GM21717 (cell line): ENCODE measurements around the gene C9orf57.
"Not testable (repeated sequence)": the region's sequence is repeated elsewhere in the genome, so short reads cannot be mapped to it uniquely, and the experiment has no call there.

ENCODE experiments used
- ATAC-seq: cut with Tn5 transposase; IDR thresholded peaks from one replicate; pipeline ENCODE4 v1.9.1; 2021; ENCODE audit warnings: mild to moderate bottlenecking, moderate library complexity; ENCODE audit not compliant: unreplicated experiment

C9orf57 gene

DNA sequence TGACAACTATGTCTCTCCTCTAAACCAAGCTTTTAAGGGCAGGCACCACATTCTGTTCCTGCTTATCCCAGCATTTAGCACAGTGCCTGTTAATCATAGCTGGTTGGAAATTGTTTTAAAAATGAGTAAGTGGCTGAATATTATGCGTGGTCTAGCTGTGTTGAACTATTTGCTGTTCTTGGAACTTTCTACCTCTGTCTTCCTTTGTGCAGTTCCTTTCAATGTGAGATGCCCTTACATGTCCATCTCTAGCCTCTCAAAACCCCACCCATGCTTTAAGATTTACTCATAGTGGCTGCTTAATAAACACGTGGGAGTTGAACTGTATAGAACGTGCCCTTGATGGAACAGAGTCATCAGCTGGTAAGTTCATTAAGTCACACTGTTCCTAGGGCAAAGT lies 34.5 kb downstream of the C9orf57 start:
- ATAC-seq, result no peak

GRCh38 chr9:72023596-72023995 lies 36.8 kb downstream of the C9orf57 start:
- ATAC-seq, result no peak

DNA sequence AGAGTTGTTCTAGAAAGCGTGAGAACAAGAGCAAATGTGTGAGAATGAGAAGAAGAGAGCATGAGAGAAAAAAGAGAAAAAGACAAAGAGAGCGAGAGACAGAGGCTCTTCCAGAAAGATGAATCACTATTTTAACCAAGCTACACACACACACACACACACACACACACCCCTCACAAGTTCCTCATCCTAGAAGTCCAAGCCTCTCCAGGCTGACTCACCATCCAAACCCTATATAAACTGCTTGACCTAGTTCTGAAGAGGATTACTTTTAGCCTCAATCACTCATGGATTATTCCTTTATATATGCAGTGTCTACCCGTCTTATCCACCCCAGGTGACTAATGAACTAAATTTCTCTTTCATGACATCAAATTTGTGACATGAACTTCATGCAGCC lies 37.6 kb downstream of the C9orf57 start:
- no peak for ATAC-seq

DNA sequence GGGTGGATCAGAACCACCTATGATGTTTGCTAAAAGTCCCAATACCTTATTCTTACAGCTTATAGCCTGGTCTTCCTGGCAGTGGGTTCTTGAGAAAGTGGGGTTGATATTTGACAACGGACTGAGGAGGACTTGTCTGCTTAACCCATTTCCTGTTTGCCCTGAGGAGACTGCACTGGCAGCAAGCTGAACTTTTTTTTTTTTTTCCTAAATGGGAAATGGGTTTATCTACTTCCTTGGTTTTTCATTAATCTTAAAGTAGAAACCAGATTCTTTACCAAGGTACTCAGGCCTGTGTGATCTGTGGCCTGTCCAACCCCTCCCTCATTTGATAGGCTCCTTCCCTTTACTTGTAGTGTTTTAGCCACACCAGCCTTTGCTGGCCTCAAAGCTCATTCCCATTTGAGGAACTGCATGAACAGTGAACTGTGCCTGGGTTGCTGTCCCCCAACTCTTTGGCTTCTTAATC lies 47.1 kb downstream of the C9orf57 start:
- ATAC-seq, result no peak

DNA sequence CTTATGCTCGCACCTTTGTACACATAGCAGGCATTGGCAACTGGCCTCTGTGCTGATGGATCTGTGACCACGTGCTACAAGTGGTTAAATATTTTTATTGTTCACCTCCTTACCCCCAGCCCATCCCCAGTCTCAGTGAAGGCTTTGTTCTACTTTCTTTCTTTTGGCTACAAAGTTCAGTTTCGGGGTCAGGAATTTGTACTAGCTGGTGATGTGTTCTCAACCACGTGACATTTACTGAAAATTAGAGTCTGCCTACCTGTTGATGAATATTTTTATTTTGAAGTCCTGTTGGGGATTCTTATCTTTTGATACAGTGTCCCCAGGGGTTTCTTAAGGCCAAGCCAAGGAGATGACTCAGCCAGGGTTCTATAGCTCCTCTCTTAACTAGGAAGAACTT lies 47.8 kb downstream of the C9orf57 start:
- no peak for ATAC-seq

DNA sequence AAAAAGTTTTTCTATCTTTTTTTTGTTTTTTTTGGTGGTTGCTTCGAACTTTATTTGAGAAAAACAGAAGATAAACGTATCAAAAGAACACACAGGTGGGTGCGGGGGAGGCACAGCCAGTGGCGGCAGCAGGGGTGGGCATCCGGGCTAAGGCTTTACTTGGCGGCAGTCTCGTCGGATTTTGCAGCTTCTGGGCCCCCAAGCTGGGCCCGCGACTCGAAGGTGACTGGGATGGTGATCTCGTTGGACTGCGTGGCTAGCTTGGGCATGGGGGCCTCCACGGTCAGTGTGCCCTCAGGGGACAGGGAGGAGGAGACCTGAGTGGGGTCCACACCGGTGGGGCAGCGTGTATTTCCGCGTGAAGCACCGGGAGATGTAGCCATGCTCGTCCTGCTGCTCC lies 52.7 kb downstream of the C9orf57 start:
- not testable (repeated sequence) for ATAC-seq

GRCh38 chr9:72006501-72006900 lies 53.9 kb downstream of the C9orf57 start:
- no peak for ATAC-seq

DNA sequence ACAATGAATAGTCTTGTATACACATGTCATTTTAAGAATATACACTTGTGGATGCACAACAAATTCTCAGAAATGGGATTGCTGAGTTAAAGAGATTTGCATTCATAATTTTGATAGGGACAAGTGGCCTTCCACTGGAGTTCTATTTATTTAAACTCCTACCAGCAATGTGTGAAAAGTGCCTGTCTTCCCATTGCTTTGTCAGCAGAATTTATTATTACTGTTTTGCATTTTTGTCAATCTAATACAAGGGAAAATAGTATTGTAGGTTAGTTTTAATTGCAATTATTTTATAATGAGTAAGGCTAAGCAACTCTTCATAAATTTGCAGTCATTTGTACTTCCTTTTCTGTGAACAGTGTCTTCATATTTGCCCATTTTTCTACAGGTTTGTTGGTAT lies 55.0 kb downstream of the C9orf57 start:
- ATAC-seq, result no peak
